GM11168 (cell line): ENCODE measurements around the gene NR2E3.

Source experiments
- in situ Hi-C: fragments of 300-500 bp; cut with MboI; formaldehyde crosslinking; loops from one replicate; pipeline ENCODE4 v1.12.0; 2022; ENCODE audit warnings: low sequenced_read_pairs; ENCODE audit not compliant: unreplicated experiment

NR2E3 gene

DNA sequence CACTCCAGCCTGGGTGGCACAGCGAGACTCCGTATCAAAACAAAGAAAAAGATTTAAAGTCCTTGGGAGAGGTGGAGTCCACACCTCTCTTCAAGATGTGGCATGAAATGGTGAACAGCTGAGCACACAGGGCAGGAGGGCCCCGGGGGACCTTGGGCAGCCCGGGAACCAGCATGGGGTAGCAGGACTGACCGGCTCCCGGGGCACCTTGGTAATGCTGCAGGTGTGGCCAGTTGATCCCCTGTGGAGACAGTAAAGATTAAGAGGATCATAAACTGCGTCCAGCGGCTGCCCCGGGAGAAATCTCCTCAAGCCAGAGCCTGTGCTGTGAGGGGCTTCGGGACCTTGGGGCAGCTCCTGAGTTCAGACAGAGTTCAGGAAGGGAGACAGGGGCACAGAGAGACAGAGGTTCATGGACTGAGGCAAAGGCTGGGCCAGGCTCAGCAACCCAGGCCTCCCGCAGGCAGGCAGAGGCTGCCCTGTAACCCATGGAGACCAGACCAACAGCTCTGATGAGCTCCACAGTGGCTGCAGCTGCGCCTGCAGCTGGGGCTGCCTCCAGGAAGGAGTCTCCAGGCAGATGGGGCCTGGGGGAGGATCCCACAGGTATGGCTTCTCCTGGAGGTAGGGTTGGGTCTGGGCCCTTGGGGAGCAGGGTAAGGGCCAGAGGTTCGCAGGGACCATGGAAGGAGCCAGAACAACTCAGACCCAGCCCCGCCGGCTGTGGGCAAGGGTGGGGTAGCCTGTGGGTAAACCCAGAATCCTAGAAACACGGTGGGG is at the start of gene NR2E3:
TSS of gene NR2E3 (plus strand) at position 299 of the 780 bp plus-strand sequence. CDS start at position 489, 190 bp downstream.
- in situ Hi-C loops: no loop called here

DNA sequence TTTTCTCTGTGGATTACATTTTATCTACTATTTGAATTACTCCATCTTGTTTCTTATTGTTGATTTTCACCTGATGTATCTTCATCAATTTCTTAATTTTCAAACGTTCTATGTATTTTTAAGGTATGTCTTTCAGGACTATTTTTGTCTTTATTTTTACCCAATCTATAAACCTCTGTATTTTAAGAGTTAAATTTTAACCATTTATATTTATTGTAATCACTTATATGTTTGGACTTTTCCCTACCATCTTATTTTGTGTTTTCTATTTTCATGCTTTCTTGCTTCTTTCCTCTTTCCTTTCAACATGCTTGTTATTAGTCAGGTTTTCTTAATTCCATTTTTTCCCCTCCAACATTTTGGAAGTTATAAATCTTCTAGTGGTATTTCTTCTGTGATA is 49.5 kb upstream of the NR2E3 start:
- in situ Hi-C loops: loop anchor here (25.0 kb wide), 1 partner anchor 401 kb away; no protein-coding TSS in a partner anchor

DNA sequence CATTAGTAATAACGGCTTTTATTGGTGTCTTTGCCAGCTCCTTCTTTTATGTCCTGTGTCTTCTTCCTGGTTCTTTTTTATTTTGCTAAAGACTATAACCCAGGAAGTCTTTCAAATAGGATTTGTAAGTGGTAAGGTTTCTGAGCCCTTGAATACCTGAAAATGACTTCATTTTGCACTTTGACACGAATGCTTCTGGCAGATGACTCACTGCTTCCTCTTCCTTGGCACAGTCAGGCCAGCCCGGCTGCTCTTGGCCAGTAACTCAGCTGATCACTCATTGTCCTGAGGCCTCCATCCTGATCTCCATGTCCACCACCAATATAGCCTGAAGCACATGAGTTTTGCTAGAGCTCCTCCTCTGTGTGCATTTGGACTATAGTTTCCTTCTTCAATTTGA is 48.7 kb upstream of the NR2E3 start:
- in situ Hi-C loops: loop anchor here (25.0 kb wide), 1 partner anchor 401 kb away; no protein-coding TSS in a partner anchor

DNA sequence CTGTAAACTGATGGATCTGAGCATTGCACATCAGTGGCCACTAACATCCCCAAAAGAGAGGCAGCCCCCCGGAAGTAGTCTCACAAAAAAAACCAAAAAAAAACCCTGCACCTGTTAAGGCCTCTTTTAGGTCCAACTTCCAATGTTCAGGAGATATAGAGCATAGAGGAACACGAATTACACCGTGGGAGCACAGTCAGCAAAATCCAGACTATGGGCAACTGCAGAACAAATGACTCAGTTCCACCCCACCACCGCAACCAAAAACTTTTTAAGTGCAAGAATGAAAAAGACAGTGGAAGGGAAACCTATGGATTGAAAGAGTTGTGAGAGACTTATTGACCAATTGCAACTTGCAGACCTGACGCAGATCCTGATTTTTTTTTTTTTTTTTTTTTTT is 42.2 kb upstream of the NR2E3 start:
- in situ Hi-C loops: loop anchor here (25.0 kb wide), 1 partner anchor 394 kb away; no protein-coding TSS in a partner anchor

DNA sequence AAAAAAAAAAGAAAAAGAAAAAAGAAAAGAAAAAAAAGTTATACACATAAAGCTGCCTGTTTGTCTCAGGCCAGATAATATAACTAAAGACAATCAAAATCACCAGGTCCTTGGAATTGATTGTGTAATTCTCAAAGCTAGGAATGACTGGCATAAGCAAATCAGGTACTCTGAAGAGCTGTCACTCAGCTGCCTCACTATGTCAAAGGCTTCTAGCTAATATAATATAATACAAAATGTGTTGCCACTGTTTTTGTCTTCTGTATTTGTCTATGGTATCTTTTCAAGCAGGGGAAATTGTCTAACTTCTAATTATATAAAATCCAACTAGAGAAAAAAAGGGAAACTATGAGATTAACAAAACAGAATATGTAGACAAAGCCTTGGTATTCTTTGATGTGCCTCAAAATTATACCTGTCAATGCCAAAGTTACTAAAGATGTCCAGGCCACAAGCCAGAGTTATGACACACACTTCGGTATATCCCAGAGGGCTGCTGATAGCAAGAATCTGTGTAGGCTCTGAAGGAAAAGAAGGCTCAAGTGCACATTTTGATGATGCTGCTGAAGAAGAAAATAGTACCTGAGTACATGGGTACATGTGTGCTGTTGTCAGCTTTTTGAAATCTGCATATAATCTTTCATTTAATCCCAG is 37.0 kb upstream of the NR2E3 start:
- in situ Hi-C loops: loop anchor here (25.0 kb wide), 1 partner anchor 389 kb away; no protein-coding TSS in a partner anchor

DNA sequence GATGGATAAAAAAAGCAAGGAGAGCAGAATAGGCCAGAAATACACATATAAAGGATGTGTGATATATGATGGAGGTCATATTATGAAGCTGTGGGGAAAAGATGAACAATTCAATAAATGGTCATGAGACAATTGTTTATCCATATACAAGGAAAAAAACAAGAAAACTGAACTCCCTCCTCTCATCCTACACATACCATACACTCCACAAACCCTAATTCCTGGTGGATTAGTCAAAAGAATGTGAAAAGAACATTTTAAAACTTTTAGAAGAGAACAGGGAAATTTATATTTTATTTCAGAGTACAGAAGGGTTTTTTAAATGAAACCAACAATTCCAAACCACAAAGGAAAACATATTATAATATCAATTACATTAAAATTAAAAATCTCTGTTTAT is 34.5 kb upstream of the NR2E3 start:
- in situ Hi-C loops: no loop called here

DNA sequence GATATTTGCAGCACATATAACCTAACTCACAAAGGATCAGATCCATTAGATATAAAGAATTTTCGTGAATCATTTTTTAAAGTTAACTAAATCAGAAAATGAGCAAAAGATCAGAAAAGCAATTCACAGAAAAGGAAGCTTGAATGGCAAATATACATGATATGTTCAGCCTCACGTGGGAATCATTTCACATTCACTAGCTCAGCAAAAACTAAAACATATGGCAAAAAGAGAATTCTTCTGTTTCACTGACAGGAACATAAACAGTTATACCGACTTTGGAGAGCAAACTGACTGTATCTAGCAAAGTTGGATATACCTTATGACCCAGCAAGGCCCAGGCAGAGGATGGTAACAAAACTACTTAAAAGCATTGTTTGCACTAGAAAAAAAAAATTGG is 34.0 kb upstream of the NR2E3 start:
- in situ Hi-C loops: no loop called here

DNA sequence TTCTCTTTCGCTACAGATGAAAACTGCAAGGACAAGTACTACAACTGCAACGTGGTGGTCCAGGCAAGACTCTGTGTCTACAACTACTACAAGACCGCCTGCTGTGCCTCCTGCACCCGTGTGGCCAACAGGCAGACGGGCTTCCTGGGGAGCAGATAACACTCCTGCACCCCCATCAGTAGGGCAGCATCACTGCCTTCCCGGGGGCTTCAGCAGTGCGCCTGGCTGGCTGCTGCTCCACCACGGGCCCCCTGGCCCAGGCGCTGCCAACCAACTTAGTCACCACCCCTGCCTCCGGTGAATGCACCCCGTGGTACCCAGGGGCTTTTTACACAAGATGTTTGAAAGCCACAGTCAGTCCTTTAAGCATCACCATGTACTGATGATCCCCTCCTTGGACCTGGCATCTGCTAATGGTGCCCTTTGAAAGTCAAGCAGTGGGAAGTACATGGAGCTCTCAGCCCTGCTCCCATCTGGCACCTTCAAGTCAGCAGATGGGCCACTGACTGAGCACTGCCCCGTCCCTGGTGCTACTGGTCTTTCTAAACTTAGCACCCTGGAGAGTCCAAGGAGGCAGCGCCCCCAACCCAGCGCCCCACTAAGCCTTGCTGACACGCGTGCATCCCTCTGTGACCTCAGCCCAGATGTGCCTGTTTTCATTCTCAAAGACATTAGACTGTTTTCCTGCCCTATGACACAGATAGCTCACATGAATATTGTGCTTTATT is 33.0 kb upstream of the NR2E3 start:
- in situ Hi-C loops: no loop called here

DNA sequence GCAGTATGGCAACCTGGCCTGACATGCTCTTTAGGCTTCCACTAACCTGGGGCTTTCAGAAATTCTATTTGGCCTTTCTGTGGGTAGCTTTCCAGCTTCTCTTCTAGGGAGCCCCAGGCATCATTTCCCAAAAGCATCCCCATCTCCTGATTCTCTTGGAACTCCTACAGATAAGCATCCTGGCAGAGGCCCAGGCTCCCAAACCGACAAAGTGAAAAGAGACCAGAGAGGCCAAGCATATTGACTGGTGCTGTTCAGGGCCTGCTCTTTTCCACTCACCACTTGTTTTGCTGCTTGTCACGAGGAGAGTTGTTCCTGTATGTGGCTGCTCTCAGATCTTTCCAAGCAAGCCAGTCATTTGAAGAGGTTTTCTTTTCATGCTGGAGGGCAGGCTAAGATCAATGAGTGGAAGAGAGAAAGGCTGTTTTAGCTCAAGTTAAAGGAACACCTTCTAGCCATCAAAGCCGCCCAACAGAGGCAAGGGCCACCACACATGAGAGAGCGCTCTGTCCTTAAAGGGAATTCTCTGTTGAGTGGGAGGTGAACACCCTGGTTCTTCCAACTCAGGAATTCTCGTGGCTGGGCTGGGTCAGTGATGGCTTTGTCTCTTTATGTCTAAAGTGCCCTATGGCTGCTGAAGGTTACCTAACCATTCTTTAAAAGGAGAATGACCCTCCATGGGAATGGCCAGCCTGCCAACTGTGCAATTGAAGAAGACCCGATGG is 31.1 kb upstream of the NR2E3 start:
- in situ Hi-C loops: no loop called here

DNA sequence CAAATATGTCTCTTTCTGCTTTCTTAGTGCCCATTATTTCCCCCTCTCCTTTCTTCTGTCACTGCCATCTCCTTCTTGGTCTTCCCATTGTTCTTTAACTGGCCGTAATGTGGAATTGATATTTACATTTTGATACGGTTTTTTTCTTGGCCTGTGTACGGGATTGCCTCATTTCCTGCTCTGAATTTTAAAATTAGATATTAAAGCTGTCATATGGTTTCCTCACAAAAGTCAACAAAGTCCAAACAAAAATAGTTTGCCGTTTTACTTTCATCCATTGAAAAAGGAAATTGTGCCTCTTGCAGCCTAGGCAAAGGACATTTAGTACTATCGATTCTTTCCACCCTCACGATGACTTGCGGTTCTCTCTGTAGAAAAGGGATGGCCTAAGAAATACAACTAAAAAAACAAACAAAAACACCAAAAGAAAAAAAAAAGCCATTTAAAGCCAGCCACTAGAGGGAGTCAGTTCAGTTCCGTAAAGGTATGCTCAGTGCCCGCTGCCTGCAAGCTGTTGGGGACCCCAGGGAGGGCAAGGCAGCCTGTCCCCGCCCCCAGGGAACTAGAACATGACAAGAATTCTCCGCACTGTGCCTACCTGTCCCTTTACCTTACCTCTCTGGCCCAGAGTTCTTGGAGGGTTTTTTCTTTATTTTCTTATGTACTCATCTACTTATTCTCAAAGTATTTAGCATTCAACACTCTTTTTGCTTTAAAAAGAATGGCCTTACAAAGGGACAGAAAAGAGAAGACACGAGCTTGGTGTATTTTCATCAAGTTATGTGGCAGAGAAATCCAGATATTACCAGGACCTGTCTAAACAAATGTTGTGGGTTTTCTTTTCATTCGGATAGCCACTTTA is 30.0 kb upstream of the NR2E3 start:
- in situ Hi-C loops: no loop called here

DNA sequence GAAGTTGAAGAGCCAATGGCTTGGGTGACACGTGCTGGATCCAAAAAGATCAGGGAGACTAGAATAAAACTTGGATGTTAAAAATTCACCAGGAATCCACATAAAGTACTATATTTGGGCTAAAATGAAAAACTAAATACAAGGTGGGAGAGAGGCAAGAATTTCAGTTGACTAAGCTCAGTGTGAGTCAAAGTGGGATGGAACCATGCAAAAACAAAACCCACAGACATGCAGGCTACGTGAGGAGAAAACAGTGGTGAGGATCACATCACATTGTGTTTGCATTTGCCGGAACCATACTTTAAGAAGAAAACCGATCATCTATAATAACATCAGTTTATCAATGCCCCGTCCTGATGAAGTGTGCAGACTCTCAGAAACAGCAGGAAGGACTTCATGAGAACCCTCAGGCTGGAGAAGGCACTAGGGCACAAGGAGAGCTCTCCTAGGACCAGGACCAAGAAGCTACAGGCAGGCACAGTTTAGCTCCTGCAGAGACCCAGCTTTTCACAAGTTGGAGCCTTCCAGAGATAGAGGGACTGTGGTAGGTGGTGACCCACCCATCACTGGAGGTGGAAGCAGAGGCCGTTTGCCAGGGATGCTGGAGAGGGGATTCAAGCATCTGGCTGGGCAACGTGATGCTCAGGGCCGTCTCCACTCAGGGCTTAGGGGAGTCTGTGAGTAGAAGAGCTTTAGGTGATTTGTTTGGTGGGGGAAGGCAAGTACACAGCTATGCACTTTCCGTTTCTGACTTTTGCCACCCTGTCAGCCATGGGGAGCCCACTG is 29.0 kb upstream of the NR2E3 start:
- in situ Hi-C loops: no loop called here

DNA sequence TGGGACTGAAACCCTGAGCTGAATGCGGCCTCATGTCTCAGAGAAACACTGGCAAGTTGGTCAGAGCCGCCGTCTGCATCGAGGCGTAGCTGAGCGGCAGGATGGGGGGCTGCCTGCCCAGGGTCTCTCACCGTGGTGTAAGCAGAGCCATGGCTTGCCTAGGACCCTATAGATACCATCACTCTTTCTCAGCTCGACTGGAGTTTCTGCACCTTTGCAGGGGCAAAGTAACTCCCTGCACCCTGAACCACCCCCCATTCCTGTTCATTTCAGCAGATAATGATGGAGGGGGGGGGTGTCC is 28.4 kb upstream of the NR2E3 start:
- in situ Hi-C loops: no loop called here

DNA sequence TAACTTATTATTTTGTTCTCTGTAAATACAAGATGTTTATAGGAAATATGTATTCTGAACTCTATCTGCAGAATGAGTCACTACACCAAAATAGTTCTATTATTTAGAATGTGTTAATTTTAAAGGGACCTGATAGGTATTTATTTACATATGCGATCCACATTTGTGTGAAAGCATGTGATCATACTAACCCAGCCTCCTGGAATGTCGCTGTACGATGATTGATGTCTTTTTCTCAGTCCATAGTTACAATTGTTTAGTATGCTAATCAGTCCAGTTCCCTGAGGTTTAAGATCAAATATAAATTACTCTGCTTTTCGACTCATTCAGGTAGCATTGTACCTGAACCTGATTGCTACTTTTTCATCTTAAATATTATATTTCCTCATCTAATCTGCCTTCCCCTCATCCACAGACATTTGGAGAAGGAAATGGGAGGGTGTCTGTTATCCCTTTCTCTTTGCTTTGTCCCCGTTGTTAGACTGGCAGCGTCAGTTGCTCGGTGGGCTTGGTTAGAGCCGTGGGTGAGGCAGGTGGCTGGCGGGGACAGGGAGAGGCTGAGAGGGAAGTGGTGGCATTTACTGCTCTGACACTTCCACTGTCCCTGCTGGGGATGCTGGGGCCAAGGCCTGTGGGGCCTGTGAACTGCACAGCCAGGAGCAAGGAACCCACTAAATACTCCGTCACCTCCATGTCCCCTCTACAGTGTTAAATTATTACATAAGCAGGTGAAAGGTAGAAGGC is 27.8 kb upstream of the NR2E3 start:
- in situ Hi-C loops: no loop called here

DNA sequence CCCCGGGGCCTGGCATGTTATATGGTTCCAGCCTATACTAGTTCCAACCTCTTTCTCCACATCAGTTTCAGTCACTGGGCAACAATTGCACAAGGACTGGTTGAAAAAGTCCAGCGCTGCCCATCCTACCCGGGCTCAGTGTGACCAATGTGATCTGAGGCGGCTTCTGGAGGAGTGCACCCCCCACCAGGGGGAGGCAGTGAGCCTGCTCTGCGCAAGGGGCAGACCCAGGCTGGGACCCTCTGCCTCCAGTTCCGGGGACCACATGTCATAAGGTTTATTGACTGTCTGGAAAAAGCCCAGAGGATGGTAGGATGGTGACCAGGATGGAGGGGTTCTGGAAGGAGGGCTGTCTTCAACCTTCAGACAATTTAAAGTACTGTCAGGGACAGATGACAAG is 25.6 kb upstream of the NR2E3 start:
- in situ Hi-C loops: no loop called here

DNA sequence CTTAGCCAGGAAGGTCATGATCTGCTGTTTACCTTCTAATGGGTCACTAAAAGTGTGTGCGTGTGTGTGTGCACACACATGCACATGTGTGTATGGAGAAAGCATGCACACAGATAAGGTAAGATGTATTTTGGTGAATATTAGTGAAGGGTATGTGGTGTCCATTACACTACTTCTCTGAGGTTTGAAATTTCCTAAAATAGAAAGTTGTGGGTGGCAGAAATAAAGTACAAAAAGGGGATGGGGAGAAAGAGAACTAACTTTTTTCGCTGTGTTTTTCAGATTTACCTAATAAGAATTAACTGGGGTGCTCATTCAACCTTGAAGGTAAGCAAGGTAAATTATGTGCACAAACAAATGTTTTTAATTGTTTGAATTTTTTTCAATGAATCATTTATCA is 24.4 kb upstream of the NR2E3 start:
- in situ Hi-C loops: no loop called here

DNA sequence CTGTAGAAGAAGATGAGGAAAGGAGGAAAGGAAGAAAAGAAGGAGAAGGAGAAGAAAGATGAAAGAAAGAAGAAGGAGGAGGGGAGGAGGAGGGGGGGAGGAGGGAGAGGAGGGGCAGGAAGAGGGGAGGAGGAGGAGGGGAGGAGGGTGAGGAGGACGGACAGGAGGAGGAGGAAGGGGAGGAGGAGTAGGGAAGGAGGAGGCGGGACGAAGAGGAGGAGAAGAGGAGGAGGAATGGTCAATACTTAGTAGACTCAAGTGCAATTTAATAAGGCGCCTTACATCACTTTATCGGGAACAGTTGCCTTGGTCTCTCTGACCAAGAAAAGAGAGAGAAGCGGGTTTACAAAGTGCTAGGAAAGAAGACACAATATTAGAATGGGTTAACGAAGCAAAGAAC is 23.7 kb upstream of the NR2E3 start:
- in situ Hi-C loops: no loop called here

DNA sequence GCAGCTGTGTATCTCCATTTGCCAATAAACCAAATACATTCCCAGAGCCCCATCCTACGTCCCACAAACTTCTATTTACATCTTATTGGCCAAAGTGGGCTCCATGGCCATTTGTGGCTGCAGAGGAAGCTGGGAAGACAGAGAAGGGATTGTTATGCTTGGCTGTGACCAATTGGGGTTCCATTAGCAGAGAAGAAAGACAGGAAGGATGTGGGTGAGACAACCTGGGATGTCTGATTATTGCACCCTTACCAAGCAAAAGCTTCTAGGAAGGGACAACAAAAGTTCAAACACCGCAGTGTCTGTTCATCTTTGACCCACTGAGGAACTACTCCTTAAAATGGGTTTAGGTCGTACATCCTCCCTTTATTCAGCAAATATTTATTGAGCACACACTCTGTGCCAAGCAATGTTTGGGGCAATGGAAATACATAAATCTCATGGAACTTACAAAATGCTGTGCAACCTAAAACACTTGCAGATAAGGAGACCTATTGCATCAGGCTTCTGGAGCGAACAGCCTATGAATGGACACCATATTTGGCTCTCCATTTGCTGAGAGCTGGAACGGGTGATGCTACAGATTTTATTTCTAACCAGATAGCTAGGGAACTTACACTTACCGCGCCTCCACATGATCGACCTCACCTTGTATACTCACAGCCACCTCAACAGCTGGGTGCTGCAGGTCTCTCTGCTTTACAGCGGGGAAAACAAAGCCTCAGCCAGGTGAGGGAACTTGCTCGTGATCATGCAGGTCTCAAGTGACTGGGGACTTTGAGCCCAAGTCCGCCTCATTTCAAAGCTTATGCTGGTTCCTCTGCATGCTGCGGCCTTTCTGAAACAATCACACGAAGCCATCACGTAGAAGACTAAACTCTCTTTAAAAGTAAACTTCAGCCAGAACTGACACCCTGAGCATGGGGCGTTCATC is 21.4 kb upstream of the NR2E3 start:
- in situ Hi-C loops: no loop called here
